ENCODE measurements around the gene CLEC2A.
"Not testable (repeated sequence)": the region's sequence is repeated elsewhere in the genome, so short reads cannot be mapped to it uniquely, and the experiment has no call there.

The CLEC2A gene

GRCh38 chr12:9876120-9876519 lies 56.0 kb downstream of the CLEC2A start:
- not testable (repeated sequence) for DNase-seq

- no peak for DNase-seq
Observed at GRCh38 chr12:9872742-9873141, 59.4 kb downstream of the CLEC2A start.

- DNase-seq = no peak
Observed at GRCh38 chr12:9872162-9872561, 60.0 kb downstream of the CLEC2A start.

- DNase-seq = no peak
Observed at GRCh38 chr12:9870286-9870866, 61.8 kb downstream of the CLEC2A start.

GRCh38 chr12:9869307-9870161 lies 62.6 kb downstream of the CLEC2A start, which contains the start of gene CLEC2B:
Gene CLEC2B, minus strand, starts transcription at chr12:9869354.
- no peak for DNase-seq

GRCh38 chr12:9868951-9869306 lies 63.2 kb downstream of the CLEC2A start:
- no peak for DNase-seq

GRCh38 chr12:9868311-9868801 lies 63.8 kb downstream of the CLEC2A start:
- DNase-seq = no peak

- DNase-seq = no peak
Observed at GRCh38 chr12:9867531-9867930, 64.6 kb downstream of the CLEC2A start.

- DNase-seq = no peak
Observed at GRCh38 chr12:9866860-9867269, 65.3 kb downstream of the CLEC2A start.

GRCh38 chr12:9864913-9865675 lies 67.1 kb downstream of the CLEC2A start:
- DNase-seq = no peak
